Measurements from ENCODE around the gene POU4F1. TPM values are rescaled to one million over a fixed set of nuclear protein-coding genes. Genes with fewer than 3 reads are reported as not detected.

The POU4F1 gene
- total and polyA plus RNA-seq, 2 of the 13 experiments (the other 11 are each of a cell fraction or from before 2014, with no cell fraction given): 1.0 to 1.1 TPM

- TF ChIP-seq ZNF225 (CRISPR knock-in tag; IDR thresholded peaks at IDR 0.05) (no peak), ZNF264 (CRISPR knock-in tag; IDR thresholded peaks at IDR 0.05) (no peak), NPAS2 (CRISPR knock-in tag; IDR thresholded peaks at IDR 0.05; ENCODE audit: borderline replicate concordance) (no peak), ZNF280B (CRISPR knock-in tag; IDR thresholded peaks at IDR 0.05; ENCODE audit: borderline replicate concordance) (no peak), ZNF337 (CRISPR knock-in tag; IDR thresholded peaks at IDR 0.05; ENCODE audit: borderline replicate concordance, low read depth) (no peak), ZNF430 (CRISPR knock-in tag; IDR thresholded peaks at IDR 0.05) (0 out of 2 replicates have a peak, but pooled peaks have one; percentile 38), ERF (CRISPR knock-in tag; IDR thresholded peaks at IDR 0.05) (peak; percentile 53; the same call in 1 of the 2 replicates), PBX3 (CRISPR knock-in tag; IDR thresholded peaks at IDR 0.05; ENCODE audit: borderline replicate concordance) (no peak), SNAI1 (CRISPR knock-in tag; IDR thresholded peaks at IDR 0.05; ENCODE audit: borderline replicate concordance) (no peak), ZNF383 (CRISPR knock-in tag; IDR thresholded peaks at IDR 0.05; ENCODE audit: borderline replicate concordance) (no peak), ZBTB10 (CRISPR knock-in tag; IDR thresholded peaks at IDR 0.05; ENCODE audit: borderline replicate concordance) (no peak), MXI1 (IDR thresholded peaks at IDR 0.05; ENCODE audit: borderline replicate concordance, low read depth, low read length) (no peak), CSRNP1 (CRISPR knock-in tag; IDR thresholded peaks at IDR 0.05) (no peak), ZSCAN21 (CRISPR knock-in tag; IDR thresholded peaks at IDR 0.05; ENCODE audit: borderline replicate concordance) (no peak), CCAR2 (optimal IDR thresholded peaks at IDR 0.05; ENCODE audit: low read depth, low read length) (no peak), ZNF17 (CRISPR knock-in tag; IDR thresholded peaks at IDR 0.05) (no peak), NR2F2 (IDR thresholded peaks at IDR 0.05; ENCODE audit: borderline replicate concordance, low read depth) (no peak), RARG (CRISPR knock-in tag; IDR thresholded peaks at IDR 0.05; ENCODE audit: low read depth) (no peak), ZNF136 (CRISPR knock-in tag; IDR thresholded peaks at IDR 0.05; ENCODE audit: low read depth) (no peak), ZNF670 (CRISPR knock-in tag; IDR thresholded peaks at IDR 0.05; ENCODE audit: borderline replicate concordance) (no peak), HMGA1 (CRISPR knock-in tag; conservative IDR thresholded peaks at IDR 0.05) (no peak), ZNF414 (CRISPR knock-in tag; IDR thresholded peaks at IDR 0.05) (no peak)
Observed at GRCh38 chr13:78589206-78589605, 14.1 kb downstream of the POU4F1 start (continued).
